Epidermal melanocyte (primary cell): ENCODE measurements around the gene RPL6.
A peak's percentile ranks its signal among the peaks of the same experiment; 100 is the strongest.
"Not testable (repeated sequence)": the region's sequence is repeated elsewhere in the genome, so short reads cannot be mapped to it uniquely, and the experiment has no call there.

Source experiments
- DNase-seq: peaks from one replicate; pipeline ENCODE4 v3.0.0; 2011; ENCODE audit warnings: low spot score; ENCODE audit not compliant: insufficient read length

Gene RPL6

GRCh38 chr12:112419297-112420133, 10.1 kb upstream of the RPL6 start:
- DNase-seq = peak; percentile 22

- DNase-seq = peak; percentile 45
Measured at GRCh38 chr12:112418608-112419296, 9.3 kb upstream of the RPL6 start, which contains the start of gene PTPN11. Gene PTPN11 (plus strand): TSS chr12:112418947. CDS start chr12:112419112, 165 bp downstream.

GRCh38 chr12:112418273-112418607, 8.8 kb upstream of the RPL6 start:
- no peak for DNase-seq

GRCh38 chr12:112415457-112415856, 6.1 kb upstream of the RPL6 start:
- not testable (repeated sequence) for DNase-seq

GRCh38 chr12:112413855-112414625, 4.6 kb upstream of the RPL6 start:
- DNase-seq = no peak

GRCh38 chr12:112409906-112410244, 470 bp upstream of the RPL6 start:
- DNase-seq = no peak

- no peak for DNase-seq
Measured at GRCh38 chr12:112408621-112409020, 784 bp downstream of the RPL6 start.

GRCh38 chr12:112407683-112408082, 1.7 kb downstream of the RPL6 start:
- not testable (repeated sequence) for DNase-seq

GRCh38 chr12:112406519-112407488, 2.6 kb downstream of the RPL6 start:
- no peak for DNase-seq

- no peak for DNase-seq
Measured at GRCh38 chr12:112401903-112402498, 7.4 kb downstream of the RPL6 start.

GRCh38 chr12:112401054-112401453, 8.4 kb downstream of the RPL6 start:
- no peak for DNase-seq

- no peak for DNase-seq
Measured at GRCh38 chr12:112393328-112393727, 16.1 kb downstream of the RPL6 start.

GRCh38 chr12:112389922-112390654, 19.3 kb downstream of the RPL6 start:
- DNase-seq = not testable (repeated sequence)

GRCh38 chr12:112389228-112389627, 20.2 kb downstream of the RPL6 start:
- DNase-seq = no peak

GRCh38 chr12:112386726-112387125, 22.7 kb downstream of the RPL6 start:
- DNase-seq = no peak

- DNase-seq = no peak
Measured at GRCh38 chr12:112382866-112383265, 26.5 kb downstream of the RPL6 start.

GRCh38 chr12:112381883-112382796, 27.3 kb downstream of the RPL6 start, which contains the start of gene HECTD4:
Gene HECTD4 (minus strand): TSS chr12:112382431. CDS start chr12:112382128, 303 bp downstream.
- DNase-seq = peak; percentile 94

- DNase-seq = no peak
Measured at GRCh38 chr12:112381406-112381882, 28.0 kb downstream of the RPL6 start.
